DND-41 (cell line): ENCODE data around the gene LTA.

Experiments used
- ATAC-seq: fragments of 200-7000 bp; cut with Tn5 transposase; 3 replicates; pipeline ENCODE4 v1.9.1; 2021; ENCODE audit warnings: low read depth; ENCODE audit not compliant: insufficient read depth
- DNase-seq: peaks from one replicate; pipeline ENCODE4 v3.0.0-alpha.2; 2020
- H2AFZ ChIP-seq: 2 replicates; pipeline ENCODE4 v1.6.0; 2012; ENCODE audit warnings: low read depth, low read length
- H3K27ac ChIP-seq: 2 replicates; pipeline ENCODE4 v1.5.1; 2012; ENCODE audit warnings: low read length, inconsistent platforms
- H3K27me3 ChIP-seq: fragments of 200-600 bp; sonication (generic); 2 replicates; pipeline ENCODE4 v1.6.0; 2012; ENCODE audit warnings: low read length, mild to moderate bottlenecking, inconsistent platforms; ENCODE audit not compliant: insufficient read depth, poor library complexity
- H3K36me3 ChIP-seq: 2 replicates; pipeline ENCODE4 v1.5.1; 2012; ENCODE audit warnings: low read length, inconsistent platforms; ENCODE audit not compliant: insufficient read depth
- H3K4me1 ChIP-seq: 2 replicates; pipeline ENCODE4 v1.5.1; 2012; ENCODE audit warnings: mild to moderate bottlenecking, low read length; ENCODE audit not compliant: insufficient read depth
- H3K4me2 ChIP-seq: 2 replicates; pipeline ENCODE4 v1.6.0; 2012; ENCODE audit warnings: mild to moderate bottlenecking, moderate library complexity, low read length, inconsistent platforms; ENCODE audit not compliant: insufficient read depth
- H3K4me3 ChIP-seq, 2 experiments: fragments of 200-600 bp in 1 of 2; shearing (Covaris generic) in 1 of 2; 2 replicates each; pipeline ENCODE4 v1.5.1; 2012 to 2016; ENCODE audit warnings: inconsistent platforms in 2 of 2, low read length in 2 of 2, mild to moderate bottlenecking in 2 of 2, low read depth in 1 of 2, moderate library complexity in 1 of 2
- H3K79me2 ChIP-seq: 2 replicates; pipeline ENCODE4 v1.6.0; 2012; ENCODE audit warnings: low read length, inconsistent platforms; ENCODE audit not compliant: insufficient read depth
- H3K9ac ChIP-seq: 2 replicates; pipeline ENCODE4 v1.6.0; 2012; ENCODE audit warnings: low read depth, mild to moderate bottlenecking, inconsistent platforms, low read length, moderate library complexity
- H3K9me3 ChIP-seq: 2 replicates; pipeline ENCODE4 v1.5.1; 2012; ENCODE audit warnings: low read length, moderate library complexity, mild to moderate bottlenecking, inconsistent platforms; ENCODE audit not compliant: insufficient read depth, severe bottlenecking
- H4K20me1 ChIP-seq: 2 replicates; pipeline ENCODE4 v1.6.0; 2012; ENCODE audit warnings: low read length; ENCODE audit not compliant: insufficient read depth
- EZH2 ChIP-seq: IDR thresholded peaks from 3 replicates; pipeline ENCODE4 v1.6.1; 2012; ENCODE audit warnings: borderline replicate concordance, low read depth, mild to moderate bottlenecking, moderate library complexity, low read length, inconsistent platforms; ENCODE audit not compliant: severe bottlenecking
- TF ChIP-seq, protein P1 (sequence below): IDR thresholded peaks from 2 replicates; pipeline ENCODE4 v1.5.1; 2012; ENCODE audit warnings: borderline replicate concordance, low read length, moderate library complexity, mild to moderate bottlenecking; ENCODE audit not compliant: poor library complexity, severe bottlenecking; ENCODE audit errors: extremely low read depth

LTA gene

DNA sequence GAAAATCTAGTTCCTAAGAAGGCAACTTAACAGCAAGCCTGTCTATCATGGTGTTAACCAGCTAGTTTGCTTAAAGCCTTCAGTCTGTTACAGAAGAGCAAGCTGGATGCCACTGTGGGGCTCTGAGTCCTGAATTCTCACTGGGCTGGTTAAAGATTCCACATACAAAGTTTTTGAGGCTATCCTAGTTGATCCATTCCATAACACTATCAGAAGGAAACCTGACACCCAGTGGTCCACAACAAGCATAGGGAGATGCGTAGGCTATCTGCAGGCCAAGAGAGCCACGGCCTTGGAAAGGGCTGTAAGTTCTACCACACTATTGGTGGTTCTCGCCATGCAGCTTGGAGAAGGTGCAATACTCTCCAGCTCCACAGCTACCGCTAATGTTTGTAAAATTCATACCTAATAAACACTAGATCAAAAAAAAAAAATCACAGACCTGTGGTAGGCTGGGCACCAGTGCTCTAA is 43.7 kb upstream of the LTA start:
- H3K4me1 ChIP-seq, result no peaks in the 10 kb centered on the region
- H3K9ac ChIP-seq, result no peak overlapping the region
- H3K27ac ChIP-seq, result no peak overlapping the region
- H2AFZ ChIP-seq, result no peak overlapping the region
- H4K20me1 ChIP-seq, result peaks cover 42% of the 10 kb centered on the region
- peak; percentile 20 for ATAC-seq
- TF ChIP-seq EZH2, result no peak
- TF ChIP-seq, protein P1, sequence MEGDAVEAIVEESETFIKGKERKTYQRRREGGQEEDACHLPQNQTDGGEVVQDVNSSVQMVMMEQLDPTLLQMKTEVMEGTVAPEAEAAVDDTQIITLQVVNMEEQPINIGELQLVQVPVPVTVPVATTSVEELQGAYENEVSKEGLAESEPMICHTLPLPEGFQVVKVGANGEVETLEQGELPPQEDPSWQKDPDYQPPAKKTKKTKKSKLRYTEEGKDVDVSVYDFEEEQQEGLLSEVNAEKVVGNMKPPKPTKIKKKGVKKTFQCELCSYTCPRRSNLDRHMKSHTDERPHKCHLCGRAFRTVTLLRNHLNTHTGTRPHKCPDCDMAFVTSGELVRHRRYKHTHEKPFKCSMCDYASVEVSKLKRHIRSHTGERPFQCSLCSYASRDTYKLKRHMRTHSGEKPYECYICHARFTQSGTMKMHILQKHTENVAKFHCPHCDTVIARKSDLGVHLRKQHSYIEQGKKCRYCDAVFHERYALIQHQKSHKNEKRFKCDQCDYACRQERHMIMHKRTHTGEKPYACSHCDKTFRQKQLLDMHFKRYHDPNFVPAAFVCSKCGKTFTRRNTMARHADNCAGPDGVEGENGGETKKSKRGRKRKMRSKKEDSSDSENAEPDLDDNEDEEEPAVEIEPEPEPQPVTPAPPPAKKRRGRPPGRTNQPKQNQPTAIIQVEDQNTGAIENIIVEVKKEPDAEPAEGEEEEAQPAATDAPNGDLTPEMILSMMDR, result peak; percentile 4
- H3K36me3 ChIP-seq, result peaks cover 39% of the 10 kb centered on the region
- no peak for DNase-seq
- H3K4me3 ChIP-seq, result no peak overlapping the region
- H3K9me3 ChIP-seq, result no peaks in the 10 kb centered on the region
- no peaks in the 10 kb centered on the region for H3K27me3 ChIP-seq
- H3K79me2 ChIP-seq, result peaks cover 3% of the 10 kb centered on the region; the same call in 1 of the 2 replicates
- no peak overlapping the region for H3K4me2 ChIP-seq

DNA sequence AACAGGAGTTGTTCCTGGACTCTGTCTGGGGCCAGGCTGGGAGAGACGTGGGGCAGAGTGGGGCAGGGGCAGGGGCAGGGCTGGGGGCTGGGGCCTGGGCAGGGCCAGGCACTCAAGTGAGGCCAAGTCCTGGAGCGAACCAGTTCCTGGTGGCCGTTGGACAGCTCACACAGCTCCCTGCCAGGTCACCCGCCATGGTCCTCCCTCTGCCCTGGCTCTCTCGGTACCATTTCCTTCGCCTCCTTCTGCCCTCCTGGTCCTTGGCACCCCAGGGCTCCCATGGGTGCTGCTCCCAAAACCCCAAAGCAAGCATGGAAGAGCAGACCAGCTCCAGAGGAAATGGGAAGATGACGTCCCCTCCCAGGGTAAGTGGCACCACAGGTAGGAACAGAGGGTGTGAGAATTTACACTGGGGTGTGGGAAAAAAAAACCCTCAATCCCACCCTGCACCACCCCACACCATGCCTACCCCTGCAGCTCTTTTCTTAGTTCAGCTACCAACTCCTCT is 43.2 kb upstream of the LTA start, which contains the start of gene MCCD1:
TSS of gene MCCD1 (plus strand) at position 142 of the 508 bp plus-strand sequence. CDS start at position 195, 53 bp downstream.
- H3K4me1 ChIP-seq, result no peaks in the 10 kb centered on the region
- TF ChIP-seq, protein P1, result no peak
- no peak for TF ChIP-seq EZH2
- peak; percentile 27 for ATAC-seq
- no peak within 1 kb of the TSS for H3K4me2 ChIP-seq
- H3K27me3 ChIP-seq, result no peaks in the 10 kb centered on the region
- H3K36me3 ChIP-seq, result peaks cover 44% of the 10 kb centered on the region
- H4K20me1 ChIP-seq, result peaks cover 47% of the 10 kb centered on the region
- H2AFZ ChIP-seq, result no peak within 1 kb of the TSS
- peaks cover 6% of the 10 kb centered on the region; the same call in 1 of the 2 replicates for H3K79me2 ChIP-seq
- H3K9ac ChIP-seq, result no peak within 1 kb of the TSS
- no peak within 1 kb of the TSS for H3K27ac ChIP-seq
- no peak for DNase-seq
- H3K9me3 ChIP-seq, result no peaks in the 10 kb centered on the region
- no peak within 1 kb of the TSS for H3K4me3 ChIP-seq

DNA sequence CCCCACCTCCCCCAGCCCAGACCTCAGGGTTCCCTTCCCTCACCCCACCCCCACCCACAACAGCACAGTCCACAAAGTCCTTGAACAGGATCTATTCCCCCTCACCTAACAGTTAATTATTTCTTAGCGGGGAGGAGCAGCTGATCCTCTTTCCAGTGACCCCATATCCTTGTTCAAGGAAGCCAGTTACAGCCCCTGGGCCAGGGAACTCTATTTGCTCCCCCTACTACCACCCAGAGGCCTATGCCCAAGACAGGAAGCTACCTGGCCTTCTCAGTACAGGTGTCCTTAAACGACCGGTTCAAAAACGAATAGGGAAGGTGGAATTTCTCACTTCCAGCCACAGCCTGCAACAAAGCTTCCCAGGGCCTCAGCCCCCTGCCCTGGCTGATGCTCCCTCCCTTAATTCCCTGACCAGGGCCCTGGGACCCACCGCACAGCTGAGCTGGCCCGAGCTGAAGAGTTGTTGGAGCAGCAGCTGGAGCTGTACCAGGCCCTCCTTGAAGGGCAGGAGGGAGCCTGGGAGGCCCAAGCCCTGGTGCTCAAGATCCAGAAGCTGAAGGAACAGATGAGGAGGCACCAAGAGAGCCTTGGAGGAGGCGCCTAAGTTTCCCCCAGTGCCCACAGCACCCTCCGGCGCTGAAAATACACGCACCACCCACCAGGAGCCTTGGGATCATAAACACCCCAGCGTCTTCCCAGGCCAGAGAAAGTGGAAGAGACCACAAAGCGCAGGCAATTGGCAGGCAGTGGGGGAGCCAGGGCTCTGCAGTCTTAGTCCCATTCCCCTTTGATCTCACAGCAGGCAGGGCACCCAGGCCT is 42.5 kb upstream of the LTA start:
- H2AFZ ChIP-seq, result no peak overlapping the region
- no peak for TF ChIP-seq EZH2
- TF ChIP-seq, protein P1, result no peak
- H3K4me2 ChIP-seq, result no peak overlapping the region
- ATAC-seq (peak; percentile 44), DNase-seq (no peak)
- H3K27me3 ChIP-seq, result no peaks in the 10 kb centered on the region
- peaks cover 51% of the 10 kb centered on the region for H3K36me3 ChIP-seq
- H3K4me1 ChIP-seq, result no peaks in the 10 kb centered on the region
- H3K4me3 ChIP-seq, result no peak overlapping the region
- peaks cover 12% of the 10 kb centered on the region; the same call in 1 of the 2 replicates for H3K79me2 ChIP-seq
- H3K9me3 ChIP-seq, result no peaks in the 10 kb centered on the region
- no peak overlapping the region for H3K27ac ChIP-seq
- no peak overlapping the region for H3K9ac ChIP-seq
- H4K20me1 ChIP-seq, result peaks cover 54% of the 10 kb centered on the region
